Stimulated activated memory B cell treated with anti-CD40 and anti-IgM and Interleukin-4, amounts not matched to agents 10 μg/mL and 1 μg/mL and 100 μg/mL, for 72 hours (primary cell): ENCODE measurements around the gene H6PD.

Source experiments
- ATAC-seq: fragments of 150-1000 bp; cut with Tn5 transposase; 2 replicates; pipeline ENCODE4 v1.10.0; 2021
- H3K27ac Mint-ChIP-seq: one replicate; pipeline ENCODE4 v1.8.0; 2022; ENCODE audit warnings: mild to moderate bottlenecking, mixed read lengths
- H3K27me3 Mint-ChIP-seq: one replicate; pipeline ENCODE4 v1.8.0; 2022; ENCODE audit warnings: mixed read lengths
- H3K36me3 Mint-ChIP-seq: one replicate; pipeline ENCODE4 v1.8.0; 2022; ENCODE audit warnings: mixed read lengths
- H3K4me1 Mint-ChIP-seq: one replicate; pipeline ENCODE4 v1.8.0; 2022; ENCODE audit warnings: mixed read lengths
- H3K4me3 Mint-ChIP-seq: one replicate; pipeline ENCODE4 v1.8.0; 2022; ENCODE audit warnings: mild to moderate bottlenecking, moderate library complexity, mixed read lengths
- H3K9me3 Mint-ChIP-seq: one replicate; pipeline ENCODE4 v1.8.0; 2022; ENCODE audit warnings: mixed read lengths

H6PD gene

DNA sequence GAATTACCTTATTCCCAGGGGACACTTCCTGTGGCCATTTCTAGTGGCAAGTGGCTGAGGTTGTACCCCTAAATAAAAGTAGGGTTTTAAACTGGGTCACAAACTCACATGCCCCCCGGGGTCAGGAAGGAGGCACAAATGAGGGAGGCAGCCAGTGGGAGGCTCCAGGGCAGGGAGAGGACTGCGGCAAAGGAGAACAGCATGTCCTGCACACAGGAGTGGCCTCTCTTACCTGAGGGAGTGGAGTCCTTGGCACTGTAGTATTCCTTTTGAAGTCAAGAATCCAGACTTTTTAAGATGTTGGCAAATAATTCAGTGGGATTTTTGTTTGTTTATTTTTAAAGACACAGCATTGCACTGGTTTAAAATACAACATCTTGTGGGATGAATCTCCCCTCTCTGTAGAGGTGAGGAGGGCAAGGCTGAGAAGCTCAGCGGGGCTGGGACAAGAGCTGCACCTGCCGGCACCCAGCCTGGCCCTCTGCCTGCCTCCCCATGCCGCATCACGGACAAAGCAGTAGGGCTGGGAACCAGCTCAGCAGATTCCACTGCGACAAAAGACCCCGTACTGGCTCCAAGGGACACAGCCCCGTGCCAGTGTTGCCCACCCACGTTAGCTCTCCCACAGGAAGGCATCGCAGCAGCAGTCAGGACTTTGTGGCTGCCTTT is 80.3 kb downstream of the H6PD start:
- Mint-ChIP-seq H3K4me3 (no peak overlapping the region), H3K36me3 (no peaks in the 10 kb centered on the region), H3K27ac (peak overlapping the region; percentile 72), H3K4me1 (peaks cover 44% of the 10 kb centered on the region), H3K9me3 (no peaks in the 10 kb centered on the region), H3K27me3 (no peaks in the 10 kb centered on the region)
- no peak for ATAC-seq

DNA sequence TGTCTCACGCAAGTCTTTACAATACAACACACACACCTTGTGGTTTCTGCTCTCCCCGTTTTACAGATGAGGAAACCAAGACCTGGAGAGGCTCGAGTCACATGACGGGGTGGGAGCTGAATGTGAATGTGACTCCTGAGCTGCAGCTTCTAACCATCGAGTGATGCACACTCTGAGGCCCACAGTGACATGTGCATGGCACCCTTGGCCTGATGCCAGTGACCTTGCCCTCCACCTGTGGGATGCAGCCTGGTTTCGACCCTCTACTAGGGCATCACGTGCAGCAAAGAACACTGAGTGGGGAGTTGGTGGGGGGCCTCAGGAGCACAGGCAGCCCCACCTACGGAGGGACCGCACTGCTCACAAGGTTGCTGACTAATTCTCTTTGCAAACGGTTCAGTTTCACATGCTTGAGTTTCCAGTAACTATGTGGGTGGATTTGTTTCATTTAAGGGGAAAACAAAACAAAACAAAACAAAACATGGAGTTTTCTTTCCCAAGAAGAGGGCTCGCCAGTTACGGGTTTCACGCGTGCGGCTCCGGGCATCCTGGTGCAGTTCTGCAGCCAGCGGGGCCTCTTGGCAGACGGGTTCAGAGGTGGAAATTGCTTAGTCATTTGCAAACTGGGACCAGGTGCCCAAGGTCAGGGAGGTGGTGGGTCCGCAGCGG is 81.0 kb downstream of the H6PD start:
- H3K27me3 Mint-ChIP-seq: no peaks in the 10 kb centered on the region
- ATAC-seq: peak; percentile 47
- peak overlapping the region; percentile 22 for H3K4me3 Mint-ChIP-seq

DNA sequence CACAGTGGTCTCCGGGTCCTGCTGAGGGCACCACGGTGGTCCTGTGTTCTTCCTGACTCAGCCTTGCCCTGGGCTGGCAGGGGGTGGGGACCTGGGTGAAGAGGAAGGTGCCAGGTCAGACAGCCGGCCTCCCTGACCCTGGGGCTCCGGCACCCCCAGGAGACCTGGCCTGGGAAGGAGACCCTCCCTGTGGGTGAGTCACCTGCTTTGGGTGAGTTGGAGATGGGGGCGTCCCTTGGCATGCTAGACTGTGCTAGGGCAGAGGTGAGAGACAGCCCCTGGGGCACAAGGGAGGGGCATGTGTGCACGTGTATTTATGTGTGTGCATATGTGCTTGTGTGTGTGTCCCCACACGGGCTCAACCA is 81.5 kb downstream of the H6PD start:
- H3K27ac Mint-ChIP-seq: peak overlapping the region; percentile 72
- no peaks in the 10 kb centered on the region for H3K9me3 Mint-ChIP-seq
- H3K36me3 Mint-ChIP-seq: no peaks in the 10 kb centered on the region
- ATAC-seq: no peak
- no peak overlapping the region for H3K4me3 Mint-ChIP-seq
- H3K27me3 Mint-ChIP-seq: no peaks in the 10 kb centered on the region
- peaks cover 54% of the 10 kb centered on the region for H3K4me1 Mint-ChIP-seq

More for the DNA sequence above, 81.0 kb downstream of the H6PD start:
- no peaks in the 10 kb centered on the region for H3K36me3 Mint-ChIP-seq
- H3K27ac Mint-ChIP-seq: peak overlapping the region; percentile 72
- peaks cover 51% of the 10 kb centered on the region for H3K4me1 Mint-ChIP-seq
- H3K9me3 Mint-ChIP-seq: no peaks in the 10 kb centered on the region

DNA sequence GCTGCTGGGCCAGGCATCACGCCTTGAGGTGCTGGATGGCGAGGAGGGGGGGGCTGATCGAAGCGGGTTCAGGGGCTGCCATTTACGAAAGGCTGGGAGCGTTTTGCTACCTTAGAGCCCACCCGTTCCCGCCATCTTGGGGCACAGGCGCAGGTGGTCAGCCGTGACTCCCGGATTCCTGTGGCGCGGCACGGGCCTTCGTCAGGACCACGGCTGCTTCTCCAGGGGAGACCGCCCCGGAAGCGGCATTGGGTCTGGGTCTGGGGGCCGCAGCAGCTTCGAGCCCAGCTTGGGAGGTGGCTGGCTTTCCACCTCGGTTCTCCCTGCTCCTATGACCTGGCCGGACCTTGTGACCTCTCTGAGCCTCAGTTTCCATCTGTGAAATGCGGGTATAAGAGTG is 81.9 kb downstream of the H6PD start:
- no peak for ATAC-seq
- Mint-ChIP-seq H3K27ac (no peak overlapping the region), H3K36me3 (no peaks in the 10 kb centered on the region), H3K27me3 (no peaks in the 10 kb centered on the region), H3K9me3 (no peaks in the 10 kb centered on the region), H3K4me1 (peaks cover 54% of the 10 kb centered on the region), H3K4me3 (no peak overlapping the region)

- H3K36me3 Mint-ChIP-seq: no peaks in the 10 kb centered on the region
- H3K4me1 Mint-ChIP-seq: peaks cover 54% of the 10 kb centered on the region
- H3K27ac Mint-ChIP-seq: no peak overlapping the region
- H3K9me3 Mint-ChIP-seq: no peaks in the 10 kb centered on the region
- H3K4me3 Mint-ChIP-seq: no peak overlapping the region
- H3K27me3 Mint-ChIP-seq: no peaks in the 10 kb centered on the region
- ATAC-seq: no peak
These were observed 82.5 kb downstream of the H6PD start for GRCh38 chr1:9317072-9317471.

DNA sequence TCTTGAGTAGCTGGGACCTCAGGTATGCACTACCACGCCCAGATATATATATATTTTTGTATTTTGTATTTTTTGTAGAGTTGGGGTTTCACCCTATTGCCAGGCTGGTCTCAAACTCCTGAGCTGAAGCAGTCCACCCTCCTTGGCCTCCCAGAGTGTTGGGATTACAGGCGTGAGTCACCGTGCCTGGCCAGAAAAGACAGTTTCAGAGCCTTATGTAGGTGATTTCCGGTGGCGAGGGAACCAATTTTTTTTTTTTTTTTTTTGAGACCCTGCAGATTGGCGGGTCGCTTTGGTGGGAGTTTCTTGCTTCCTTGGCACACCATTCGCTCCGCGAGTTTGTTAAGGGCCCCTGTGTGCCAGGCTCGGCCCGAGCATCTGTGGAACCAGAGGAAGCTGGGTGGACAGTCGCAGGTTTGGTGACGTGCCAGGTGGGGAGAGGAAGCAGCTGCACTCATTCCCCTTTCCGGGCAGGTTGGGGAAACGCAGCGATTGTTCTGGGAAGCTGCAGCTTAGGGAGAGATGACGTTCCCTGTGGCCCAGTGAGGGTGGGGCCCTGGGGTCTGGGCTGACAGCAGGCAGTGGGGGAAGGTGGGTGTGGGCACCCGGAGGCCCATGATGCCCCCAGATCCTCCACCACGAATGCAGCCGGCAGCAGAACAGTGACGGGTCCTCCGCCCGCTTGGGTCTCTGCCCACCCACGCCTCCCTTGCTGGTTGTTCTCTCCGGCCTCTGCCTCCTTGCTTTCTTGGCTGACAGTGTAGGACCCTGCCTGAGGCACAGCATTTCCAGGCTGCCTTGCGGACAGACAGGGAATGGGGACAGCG is 83.2 kb downstream of the H6PD start:
- H3K4me1 Mint-ChIP-seq: peaks cover 54% of the 10 kb centered on the region
- ATAC-seq: no peak
- H3K9me3 Mint-ChIP-seq: no peaks in the 10 kb centered on the region
- H3K36me3 Mint-ChIP-seq: no peaks in the 10 kb centered on the region
- H3K4me3 Mint-ChIP-seq: no peak overlapping the region
- peak overlapping the region; percentile 59 for H3K27ac Mint-ChIP-seq
- H3K27me3 Mint-ChIP-seq: no peaks in the 10 kb centered on the region

DNA sequence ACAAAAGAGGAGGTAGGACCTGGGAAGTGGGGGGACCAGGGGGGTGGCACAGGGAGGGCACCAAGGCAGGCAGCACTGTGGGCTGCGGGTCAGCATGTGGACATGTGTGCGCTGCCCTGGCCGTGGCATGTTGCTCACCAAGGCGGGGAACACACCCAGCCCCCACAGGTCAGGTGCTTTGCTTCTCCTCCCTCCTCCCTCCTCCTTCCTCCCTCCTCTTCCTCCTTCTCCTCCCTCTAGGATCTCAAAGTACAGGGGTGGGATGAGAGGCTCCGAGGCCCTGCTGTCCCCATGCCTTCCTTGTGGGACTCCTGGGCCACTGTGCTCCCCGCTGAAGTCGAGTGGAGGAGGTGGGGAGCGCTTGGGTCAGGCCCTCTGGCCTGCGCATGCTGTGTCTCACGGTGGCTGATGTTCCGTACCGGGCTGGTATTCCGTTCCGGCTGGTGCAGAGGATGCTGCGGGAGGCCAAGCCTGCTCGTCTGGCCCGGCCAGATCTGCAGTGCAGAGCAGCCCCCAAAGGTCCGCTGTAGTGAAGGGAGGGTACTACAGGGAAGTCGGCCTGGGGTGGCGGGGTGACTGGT is 84.7 kb downstream of the H6PD start:
- Mint-ChIP-seq H3K27me3 (no peaks in the 10 kb centered on the region), H3K4me3 (no peak overlapping the region), H3K9me3 (no peaks in the 10 kb centered on the region), H3K36me3 (no peaks in the 10 kb centered on the region), H3K27ac (no peak overlapping the region), H3K4me1 (peaks cover 54% of the 10 kb centered on the region)
- ATAC-seq: no peak

- H3K4me1 Mint-ChIP-seq: peaks cover 54% of the 10 kb centered on the region
- H3K9me3 Mint-ChIP-seq: no peaks in the 10 kb centered on the region
- H3K27ac Mint-ChIP-seq: peak overlapping the region; percentile 13
- ATAC-seq: no peak
- H3K36me3 Mint-ChIP-seq: no peaks in the 10 kb centered on the region
- H3K27me3 Mint-ChIP-seq: no peaks in the 10 kb centered on the region
- H3K4me3 Mint-ChIP-seq: no peak overlapping the region
These were observed 85.4 kb downstream of the H6PD start for GRCh38 chr1:9319789-9320519.
